ENCODE measurements around the gene VAMP5.
A peak's percentile ranks its signal among the peaks of the same experiment; 100 is the strongest.
"Not testable (repeated sequence)": the region's sequence is repeated elsewhere in the genome, so short reads cannot be mapped to it uniquely, and the experiment has no call there.

VAMP5 gene

DNA sequence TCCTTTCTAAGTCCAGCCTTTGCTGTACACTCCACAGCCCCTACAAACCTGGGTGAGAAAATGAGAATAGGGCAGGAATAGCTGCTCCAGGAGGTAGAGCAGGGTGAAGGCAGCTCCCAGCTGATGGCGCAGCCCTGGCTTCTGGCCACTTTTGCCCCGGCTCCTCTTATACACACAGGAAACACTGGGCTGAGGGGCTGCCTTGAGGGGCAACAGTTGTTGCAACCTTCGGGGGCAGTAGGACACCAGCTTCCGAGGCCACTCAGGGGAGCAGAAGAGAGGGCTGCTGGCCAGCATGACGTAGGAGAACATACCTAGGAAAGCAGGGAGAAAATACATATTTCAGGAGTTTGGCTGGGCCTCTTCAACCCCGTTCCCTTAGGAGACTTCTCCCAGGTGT lies 31.0 kb upstream of the VAMP5 start:
- no peak overlapping the region for H3K4me3 ChIP-seq (ENCODE audit: low read length)
- no peak for DNase-seq (ENCODE audit: low read depth)
- no peak overlapping the region for H3K9ac ChIP-seq (ENCODE audit: low read length)
- no peaks in the 10 kb centered on the region for H3K27me3 ChIP-seq (replicated peaks; ENCODE audit: control insufficient read depth, insufficient read depth, low read length)
- H3K9me3 ChIP-seq (ENCODE audit: control insufficient read depth, low read length) = no peaks in the 10 kb centered on the region
- H3K36me3 ChIP-seq (ENCODE audit: control insufficient read depth, insufficient read depth, low read length, severe bottlenecking) = peaks cover 71% of the 10 kb centered on the region
- H3K4me1 ChIP-seq (ENCODE audit: control insufficient read depth, insufficient read depth, low read length) = no peaks in the 10 kb centered on the region

DNA sequence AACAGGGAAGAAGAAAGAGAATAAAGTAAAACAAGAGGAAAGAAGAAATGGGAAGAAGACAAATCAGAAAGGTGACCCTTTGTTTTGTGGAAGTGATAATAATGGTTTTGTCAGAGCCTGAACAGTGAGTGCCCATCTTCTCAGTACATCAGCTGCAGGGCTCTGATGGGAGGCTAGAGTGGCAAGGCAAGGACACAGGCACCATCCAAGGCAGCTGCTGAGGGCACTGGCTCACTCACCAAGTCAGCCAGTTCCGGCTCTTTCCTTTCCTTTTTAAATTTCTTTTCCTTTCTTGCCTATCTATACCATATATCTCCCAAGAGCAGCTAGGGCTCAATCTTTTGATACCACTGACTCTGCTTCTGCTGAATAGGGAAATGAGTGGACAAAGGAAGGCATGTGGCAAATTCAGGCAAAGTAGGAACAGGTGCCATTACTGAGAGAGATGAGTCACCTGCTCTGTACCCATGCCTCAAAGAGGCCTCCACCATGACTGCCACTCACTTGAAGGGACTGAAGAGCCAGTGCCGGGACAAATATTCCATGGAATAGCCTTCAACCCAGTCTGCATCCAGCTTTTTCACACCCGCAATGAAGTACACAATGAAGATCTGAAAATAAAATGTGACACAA lies 29.1 kb upstream of the VAMP5 start:
- no peak overlapping the region for H3K4me3 ChIP-seq (ENCODE audit: low read length)
- H3K9ac ChIP-seq (ENCODE audit: low read length) = no peak overlapping the region
- no peaks in the 10 kb centered on the region for H3K9me3 ChIP-seq (ENCODE audit: control insufficient read depth, low read length)
- no peak for DNase-seq (ENCODE audit: low read depth)
- H3K4me1 ChIP-seq (ENCODE audit: control insufficient read depth, insufficient read depth, low read length) = peaks cover 6% of the 10 kb centered on the region
- peaks cover 76% of the 10 kb centered on the region for H3K36me3 ChIP-seq (ENCODE audit: control insufficient read depth, insufficient read depth, low read length, severe bottlenecking)
- no peaks in the 10 kb centered on the region for H3K27me3 ChIP-seq (replicated peaks; ENCODE audit: control insufficient read depth, insufficient read depth, low read length)

DNA sequence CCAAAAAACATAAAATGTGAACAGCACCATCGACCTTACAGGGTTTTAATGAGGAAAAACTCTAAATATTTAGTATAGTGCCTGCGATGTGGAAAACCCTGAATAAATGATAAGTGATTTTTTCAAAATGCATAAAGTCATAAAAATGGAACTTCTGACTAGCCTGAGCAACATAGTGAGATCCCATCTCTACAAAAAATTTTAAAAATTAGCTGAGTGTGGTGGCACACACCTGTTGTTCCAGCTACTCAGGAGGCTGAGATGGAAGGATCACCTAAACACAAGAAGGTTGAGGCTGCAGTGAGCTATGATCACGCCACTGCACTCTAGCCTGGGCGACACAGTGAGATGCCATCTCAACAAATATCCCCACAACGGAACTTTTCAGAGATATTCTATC lies 27.1 kb upstream of the VAMP5 start:
- no peak for DNase-seq (ENCODE audit: low read depth)
- Histone ChIP-seq H3K4me1 (ENCODE audit: control insufficient read depth, insufficient read depth, low read length) (peaks cover 17% of the 10 kb centered on the region), H3K36me3 (ENCODE audit: control insufficient read depth, insufficient read depth, low read length, severe bottlenecking) (peaks cover 56% of the 10 kb centered on the region), H3K27me3 (replicated peaks; ENCODE audit: control insufficient read depth, insufficient read depth, low read length) (no peaks in the 10 kb centered on the region), H3K4me3 (ENCODE audit: low read length) (no peak overlapping the region), H3K9ac (ENCODE audit: low read length) (no peak overlapping the region), H3K9me3 (ENCODE audit: control insufficient read depth, low read length) (no peaks in the 10 kb centered on the region)

DNA sequence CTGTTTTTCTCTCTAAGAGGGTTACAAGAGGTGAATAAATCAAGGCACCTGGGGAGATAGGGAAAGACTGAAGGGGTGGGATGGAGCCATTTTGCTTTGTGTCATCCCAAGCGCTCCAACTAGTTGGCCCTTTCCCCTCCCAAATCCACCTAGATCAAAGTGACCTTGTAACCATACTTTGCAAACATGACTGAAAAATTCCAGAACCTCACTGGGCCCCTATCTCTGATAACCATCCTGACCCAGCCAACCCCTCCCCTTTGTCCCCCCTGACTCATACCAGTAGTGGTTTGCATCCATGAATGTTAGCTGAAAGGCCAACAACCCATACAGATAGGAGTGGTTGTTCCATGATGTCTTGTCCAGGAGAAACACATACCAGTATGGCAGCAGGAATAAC lies 26.1 kb upstream of the VAMP5 start:
- Histone ChIP-seq H3K27me3 (replicated peaks; ENCODE audit: control insufficient read depth, insufficient read depth, low read length) (no peaks in the 10 kb centered on the region), H3K36me3 (ENCODE audit: control insufficient read depth, insufficient read depth, low read length, severe bottlenecking) (peaks cover 46% of the 10 kb centered on the region)

DNA sequence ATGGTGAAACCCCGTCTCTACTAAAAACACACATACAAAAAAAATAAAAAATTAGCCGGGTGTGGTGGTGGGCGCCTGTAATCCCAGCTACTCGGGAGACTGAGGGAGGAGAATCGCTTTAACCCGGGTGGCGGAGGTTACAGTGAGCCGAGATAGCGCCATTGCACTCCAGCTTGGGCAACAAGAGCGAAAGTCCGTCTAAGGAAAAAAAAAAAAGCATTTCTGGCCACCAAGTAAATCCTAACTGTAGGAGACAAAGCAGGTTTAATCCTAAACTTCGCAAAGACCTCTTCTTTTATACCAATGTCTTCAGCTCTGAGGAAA lies 23.9 kb upstream of the VAMP5 start:
- not testable (repeated sequence) for H3K9me3 ChIP-seq (ENCODE audit: control insufficient read depth, low read length); H3K27me3 ChIP-seq (replicated peaks; ENCODE audit: control insufficient read depth, insufficient read depth, low read length); DNase-seq (ENCODE audit: low read depth)
- Histone ChIP-seq H3K4me1 (ENCODE audit: control insufficient read depth, insufficient read depth, low read length) (peaks cover 17% of the 10 kb centered on the region), H3K9ac (ENCODE audit: low read length) (peak overlapping the region; percentile 99), H3K36me3 (ENCODE audit: control insufficient read depth, insufficient read depth, low read length, severe bottlenecking) (peaks cover 25% of the 10 kb centered on the region), H3K4me3 (ENCODE audit: low read length) (peak overlapping the region; percentile 95)

More for the DNA sequence above, 26.1 kb upstream of the VAMP5 start:
- no peak overlapping the region for H3K9ac ChIP-seq (ENCODE audit: low read length)
- no peak overlapping the region for H3K4me3 ChIP-seq (ENCODE audit: low read length)
- no peak for DNase-seq (ENCODE audit: low read depth)
- H3K4me1 ChIP-seq (ENCODE audit: control insufficient read depth, insufficient read depth, low read length) = peaks cover 17% of the 10 kb centered on the region
- H3K9me3 ChIP-seq (ENCODE audit: control insufficient read depth, low read length) = no peaks in the 10 kb centered on the region

DNA sequence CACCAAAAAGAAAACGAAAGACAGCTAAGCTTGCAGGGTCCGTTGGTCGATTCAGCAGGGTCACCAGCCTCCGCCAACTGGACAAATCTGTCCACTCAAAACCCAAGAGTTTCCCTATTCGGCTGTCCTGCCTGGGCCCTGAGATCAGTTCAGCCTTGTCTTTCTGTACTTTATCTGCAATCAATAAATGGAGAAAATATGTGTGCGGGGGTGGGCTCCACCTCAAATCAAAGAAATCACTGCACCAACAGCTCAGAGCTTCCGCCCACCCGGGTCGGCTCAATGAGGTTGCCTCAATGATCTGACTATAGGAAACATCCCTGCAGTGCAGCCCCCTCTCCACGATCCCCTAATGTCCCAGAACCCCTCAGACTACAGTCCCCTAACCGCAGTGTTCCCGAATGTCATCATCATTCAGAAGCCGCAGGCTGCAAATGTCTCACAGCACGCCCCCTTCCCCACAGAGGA lies 23.4 kb upstream of the VAMP5 start:
- Histone ChIP-seq H3K9me3 (ENCODE audit: control insufficient read depth, low read length) (no peaks in the 10 kb centered on the region), H3K9ac (ENCODE audit: low read length) (peak overlapping the region; percentile 99), H3K4me3 (ENCODE audit: low read length) (peak overlapping the region; percentile 95), H3K4me1 (ENCODE audit: control insufficient read depth, insufficient read depth, low read length) (peaks cover 17% of the 10 kb centered on the region), H3K27me3 (replicated peaks; ENCODE audit: control insufficient read depth, insufficient read depth, low read length) (no peaks in the 10 kb centered on the region), H3K36me3 (ENCODE audit: control insufficient read depth, insufficient read depth, low read length, severe bottlenecking) (peaks cover 22% of the 10 kb centered on the region)
- DNase-seq (ENCODE audit: low read depth) = no peak

DNA sequence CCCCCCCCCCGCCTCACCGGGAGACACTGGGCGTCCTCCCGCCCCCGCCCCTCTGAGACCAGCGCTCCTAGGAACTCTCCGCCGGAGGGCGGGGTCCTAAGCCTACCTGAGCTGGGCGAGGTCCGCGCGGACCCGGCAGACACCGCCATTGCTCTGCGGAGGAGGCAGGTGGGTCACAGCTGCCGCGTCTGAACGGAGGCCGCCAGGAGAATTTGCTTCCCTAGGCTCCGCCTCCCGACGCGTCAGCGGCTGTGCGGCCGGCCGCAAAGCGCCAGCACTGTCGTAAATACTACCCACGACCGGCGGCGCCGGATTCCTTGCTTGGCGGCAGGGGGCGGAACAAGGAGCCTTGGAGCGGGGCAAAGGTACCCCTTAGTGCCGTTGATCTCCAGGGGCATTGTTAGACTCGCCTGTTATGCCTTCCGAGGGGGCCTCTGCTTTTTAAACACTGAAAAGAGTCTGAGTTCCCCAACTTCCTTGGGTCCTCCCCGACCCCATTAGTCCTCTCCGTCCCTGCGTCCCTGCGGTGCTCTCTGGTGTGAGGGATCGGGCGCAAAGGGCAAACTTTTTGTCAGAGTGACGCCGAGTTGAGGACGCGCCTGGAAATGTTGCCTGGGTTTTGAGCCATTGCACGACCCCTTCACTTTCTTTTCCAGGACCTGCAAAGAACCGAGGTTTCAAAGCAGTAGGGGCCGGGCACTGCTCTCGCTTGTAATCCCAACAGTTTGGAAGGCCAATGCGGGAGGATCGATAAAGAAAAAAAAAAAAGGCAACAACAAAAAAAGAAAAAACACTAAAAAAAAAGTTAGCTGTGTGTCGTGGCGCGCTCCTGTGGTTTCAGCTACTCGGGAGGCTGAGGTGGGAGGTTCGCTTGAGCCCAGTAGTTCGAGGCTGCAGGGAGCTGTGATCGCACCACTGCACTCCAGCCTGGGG lies 22.7 kb upstream of the VAMP5 start, which contains the start of gene GGCX:
Gene GGCX (minus strand): TSS at position 214 of the 933 bp plus-strand sequence. CDS start 65 bp downstream, at position 149.
- peaks cover 17% of the 10 kb centered on the region for H3K4me1 ChIP-seq (ENCODE audit: control insufficient read depth, insufficient read depth, low read length)
- peaks cover 19% of the 10 kb centered on the region for H3K36me3 ChIP-seq (ENCODE audit: control insufficient read depth, insufficient read depth, low read length, severe bottlenecking)
- peak within 1 kb of the TSS; percentile 99 for H3K9ac ChIP-seq (ENCODE audit: low read length)
- no peaks in the 10 kb centered on the region for H3K9me3 ChIP-seq (ENCODE audit: control insufficient read depth, low read length)
- H3K27me3 ChIP-seq (replicated peaks; ENCODE audit: control insufficient read depth, insufficient read depth, low read length) = no peaks in the 10 kb centered on the region
- DNase-seq (ENCODE audit: low read depth) = peak; percentile 99
- peak within 1 kb of the TSS; percentile 95 for H3K4me3 ChIP-seq (ENCODE audit: low read length)

DNA sequence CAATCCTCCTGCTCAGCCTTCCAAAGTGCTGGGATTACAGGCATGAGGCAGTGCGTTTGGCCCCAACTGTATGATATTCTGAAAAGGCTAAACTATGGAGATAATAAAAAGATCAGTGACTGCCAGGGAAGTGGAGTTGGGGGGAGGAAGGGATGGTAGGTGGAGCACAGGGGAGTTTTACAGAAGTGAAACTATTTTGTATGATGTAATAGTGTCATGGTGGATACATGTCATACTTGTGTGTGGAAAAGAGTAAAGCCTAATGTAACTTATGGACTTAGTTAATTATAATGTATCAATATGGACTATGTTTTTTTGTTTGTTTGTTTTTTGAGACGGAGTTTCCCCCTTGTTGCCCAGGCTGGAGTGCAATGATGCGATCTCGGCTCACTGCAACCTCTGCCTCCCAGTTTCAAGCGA lies 20.1 kb upstream of the VAMP5 start:
- no peaks in the 10 kb centered on the region for H3K9me3 ChIP-seq (ENCODE audit: control insufficient read depth, low read length)
- peaks cover under 1% of the 10 kb centered on the region for H3K36me3 ChIP-seq (ENCODE audit: control insufficient read depth, insufficient read depth, low read length, severe bottlenecking)
- no peak overlapping the region for H3K4me3 ChIP-seq (ENCODE audit: low read length)
- H3K27me3 ChIP-seq (replicated peaks; ENCODE audit: control insufficient read depth, insufficient read depth, low read length) = no peaks in the 10 kb centered on the region
- no peak overlapping the region for H3K9ac ChIP-seq (ENCODE audit: low read length)
- peaks cover 21% of the 10 kb centered on the region for H3K4me1 ChIP-seq (ENCODE audit: control insufficient read depth, insufficient read depth, low read length)
- no peak for DNase-seq (ENCODE audit: low read depth)

DNA sequence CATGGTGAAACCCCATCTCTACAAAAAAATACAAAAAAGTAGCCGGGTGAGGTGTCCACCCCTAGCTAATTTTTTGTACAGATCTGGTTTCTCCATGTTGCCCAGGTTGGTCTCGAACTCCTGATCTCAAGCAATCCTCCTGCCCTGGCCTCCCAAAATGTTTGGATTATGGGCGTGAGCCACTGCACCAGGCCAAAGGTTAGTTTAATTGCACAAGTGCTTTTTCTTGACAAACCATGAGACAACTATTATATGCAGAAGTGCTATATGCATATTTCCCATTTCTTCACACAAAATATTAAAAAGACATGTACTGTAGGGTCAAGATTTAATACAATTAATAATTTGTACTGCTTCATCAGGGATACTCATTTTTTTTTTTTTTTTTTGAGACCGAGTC lies 18.0 kb upstream of the VAMP5 start:
- H3K9ac ChIP-seq (ENCODE audit: low read length) = no peak overlapping the region

DNA sequence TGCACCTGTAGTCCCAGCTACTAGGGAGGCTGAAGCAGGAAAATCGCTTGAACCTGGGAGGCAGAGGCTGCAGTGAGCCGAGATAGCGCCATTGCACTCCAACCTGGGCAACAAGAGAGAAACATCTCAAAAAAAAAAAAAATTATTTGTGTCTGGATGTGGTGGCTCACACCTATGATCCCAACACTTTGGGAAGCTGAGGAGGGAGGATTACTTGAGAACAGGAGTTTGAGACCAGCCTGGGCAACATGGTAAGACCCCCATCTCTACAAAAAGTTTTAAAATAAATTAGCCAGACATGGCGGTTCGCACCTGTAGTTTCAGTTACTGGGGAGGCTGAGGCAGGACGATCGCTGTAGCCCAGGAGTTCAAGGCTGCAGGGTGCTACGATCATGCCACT lies 8.5 kb upstream of the VAMP5 start:
- Histone ChIP-seq H3K4me1 (ENCODE audit: control insufficient read depth, insufficient read depth, low read length) (peaks cover 23% of the 10 kb centered on the region), H3K9me3 (ENCODE audit: control insufficient read depth, low read length) (no peaks in the 10 kb centered on the region), H3K36me3 (ENCODE audit: control insufficient read depth, insufficient read depth, low read length, severe bottlenecking) (no peaks in the 10 kb centered on the region), H3K27me3 (replicated peaks; ENCODE audit: control insufficient read depth, insufficient read depth, low read length) (peaks cover 6% of the 10 kb centered on the region), H3K4me3 (ENCODE audit: low read length) (no peak overlapping the region), H3K9ac (ENCODE audit: low read length) (no peak overlapping the region)
- no peak for DNase-seq (ENCODE audit: low read depth)

More for the DNA sequence above, 18.0 kb upstream of the VAMP5 start:
- Histone ChIP-seq H3K9me3 (ENCODE audit: control insufficient read depth, low read length) (no peaks in the 10 kb centered on the region), H3K4me3 (ENCODE audit: low read length) (no peak overlapping the region), H3K36me3 (ENCODE audit: control insufficient read depth, insufficient read depth, low read length, severe bottlenecking) (no peaks in the 10 kb centered on the region), H3K4me1 (ENCODE audit: control insufficient read depth, insufficient read depth, low read length) (peaks cover 9% of the 10 kb centered on the region), H3K27me3 (replicated peaks; ENCODE audit: control insufficient read depth, insufficient read depth, low read length) (peaks cover 5% of the 10 kb centered on the region)
- no peak for DNase-seq (ENCODE audit: low read depth)

DNA sequence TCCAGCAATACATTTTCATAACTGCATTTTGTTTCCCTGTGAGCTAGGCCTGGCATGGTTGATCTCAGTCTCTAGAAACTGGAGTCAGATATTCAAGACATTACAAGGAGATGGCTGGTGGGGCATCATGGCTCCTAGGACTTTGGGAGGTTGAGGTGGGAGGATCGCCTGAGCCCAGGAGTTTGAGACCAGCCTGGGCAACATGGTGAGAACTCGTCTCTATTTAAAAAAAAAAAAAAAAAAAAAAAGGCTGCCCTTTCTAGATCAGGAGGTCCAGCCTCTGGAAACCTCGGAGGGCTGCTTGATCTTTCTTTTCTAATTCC lies 7.2 kb upstream of the VAMP5 start:
- Histone ChIP-seq H3K4me3 (ENCODE audit: low read length) (no peak overlapping the region), H3K9ac (ENCODE audit: low read length) (no peak overlapping the region), H3K36me3 (ENCODE audit: control insufficient read depth, insufficient read depth, low read length, severe bottlenecking) (no peaks in the 10 kb centered on the region), H3K9me3 (ENCODE audit: control insufficient read depth, low read length) (no peaks in the 10 kb centered on the region), H3K27me3 (replicated peaks; ENCODE audit: control insufficient read depth, insufficient read depth, low read length) (no peaks in the 10 kb centered on the region), H3K4me1 (ENCODE audit: control insufficient read depth, insufficient read depth, low read length) (peaks cover 23% of the 10 kb centered on the region)
- DNase-seq (ENCODE audit: low read depth) = no peak

Measured in adipocyte (in vitro differentiated cells).